ENCODE data around the gene KDM2A.

Gene KDM2A

GRCh38 chr11:67274768-67275605, 155.9 kb downstream of the KDM2A start:
- DNase-seq = no peak

GRCh38 chr11:67275606-67276409, 156.7 kb downstream of the KDM2A start:
- DNase-seq = no peak

DNA sequence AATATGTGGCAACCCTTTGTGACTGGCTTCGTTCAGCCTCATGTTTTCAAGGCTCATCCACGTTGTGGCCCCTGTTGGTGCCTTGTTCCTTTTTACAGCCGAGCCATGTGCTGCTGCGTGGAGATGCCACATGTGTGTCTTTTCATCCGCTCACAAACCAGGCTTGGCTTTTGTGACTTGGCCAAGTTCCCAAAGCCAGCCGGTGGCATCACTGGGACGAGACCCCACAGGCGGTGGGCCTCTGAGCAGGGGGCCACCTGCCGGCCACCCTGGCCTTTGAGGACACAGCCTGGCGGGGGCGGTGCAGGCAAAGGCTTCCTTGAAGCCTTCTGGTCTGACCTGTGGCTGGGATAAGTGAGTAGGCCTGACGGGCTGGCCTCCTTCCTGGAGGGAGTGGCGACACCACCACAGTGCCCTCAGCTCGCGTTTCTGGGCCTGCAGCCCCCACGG, 157.7 kb downstream of the KDM2A start:
- DNase-seq = peak; percentile 73

DNA sequence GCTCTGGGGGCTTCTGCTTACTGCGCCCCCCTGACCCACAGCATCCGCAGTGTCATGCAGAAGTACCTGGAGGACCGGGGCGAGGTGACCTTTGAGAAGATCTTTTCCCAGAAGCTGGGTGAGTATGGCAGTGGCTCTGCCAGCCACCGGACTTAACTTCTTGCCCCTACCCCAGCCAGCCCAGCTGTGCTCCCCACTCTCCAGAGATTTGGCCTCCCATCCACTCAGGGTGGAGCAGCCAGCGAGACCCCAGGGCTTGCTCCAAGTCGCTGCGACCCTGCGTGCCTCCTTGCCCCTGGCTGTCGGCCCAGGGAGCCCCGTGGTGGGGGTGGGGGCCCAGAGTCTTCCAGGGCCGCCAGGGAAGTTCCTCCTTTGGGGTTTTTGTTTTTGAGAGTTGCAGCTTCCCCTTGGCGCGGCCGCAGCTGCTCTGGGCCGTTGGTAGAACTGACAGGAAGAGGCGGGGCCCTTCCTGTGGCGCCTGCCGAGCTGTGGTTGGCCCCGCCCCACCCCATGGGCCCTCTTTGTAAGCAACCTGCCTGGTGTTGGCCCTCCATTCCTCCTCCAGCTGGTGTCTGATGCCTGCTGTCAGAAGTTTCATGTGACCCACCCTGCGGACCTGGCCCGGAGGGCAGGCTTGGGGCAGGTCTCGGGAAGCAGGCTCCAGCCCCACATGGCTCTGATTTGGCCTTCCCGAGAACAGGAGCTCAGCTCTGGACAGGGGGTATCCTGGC, 158.3 kb downstream of the KDM2A start:
- DNase-seq = peak; percentile 89

DNA sequence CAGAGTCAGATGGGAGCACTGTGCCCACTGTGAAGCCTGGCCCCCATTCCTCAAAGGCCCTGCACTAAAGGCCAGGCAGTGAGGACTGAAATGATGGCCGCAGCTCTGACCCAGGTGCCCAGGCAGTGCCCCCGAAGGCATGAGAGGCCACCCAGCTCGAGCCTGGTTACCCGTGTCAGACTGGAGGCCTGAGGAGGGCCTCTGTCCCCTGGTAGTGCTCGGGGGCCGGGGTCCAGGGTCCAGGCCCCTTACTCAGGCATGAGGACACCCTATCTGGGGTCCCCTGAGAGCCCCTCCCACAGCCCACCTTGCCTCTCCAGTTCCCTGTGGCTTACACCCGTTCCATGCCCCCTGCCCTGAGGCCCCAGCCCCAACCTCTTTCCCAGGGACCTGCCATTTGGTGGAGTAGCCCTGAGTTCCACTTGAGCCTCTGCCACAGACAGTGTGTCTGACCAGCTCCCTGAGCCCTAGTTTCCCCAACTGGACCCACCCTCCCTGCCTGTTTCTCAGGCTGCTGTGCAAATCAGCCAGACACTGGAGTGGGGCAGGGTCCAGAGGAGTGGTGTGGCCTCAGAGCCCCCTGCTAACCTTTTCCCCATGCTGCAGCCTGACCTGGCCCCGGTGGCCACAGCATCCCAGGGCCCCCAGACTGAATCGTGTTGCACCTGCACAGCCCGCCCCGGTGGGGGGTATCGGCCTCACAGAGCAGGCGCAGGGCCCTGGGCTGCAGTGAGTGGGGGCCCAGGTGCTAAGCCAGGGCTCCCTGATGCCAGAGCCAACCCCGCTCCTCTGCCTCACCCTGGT, 159.3 kb downstream of the KDM2A start:
- no peak for DNase-seq

- peak; percentile 18 for DNase-seq
Observed at GRCh38 chr11:67278939-67279588, 160.0 kb downstream of the KDM2A start.

- peak; percentile 18 for DNase-seq
Observed at GRCh38 chr11:67279589-67280340, 160.7 kb downstream of the KDM2A start.

GRCh38 chr11:67280341-67280787, 161.3 kb downstream of the KDM2A start:
- DNase-seq = peak; percentile 32

DNA sequence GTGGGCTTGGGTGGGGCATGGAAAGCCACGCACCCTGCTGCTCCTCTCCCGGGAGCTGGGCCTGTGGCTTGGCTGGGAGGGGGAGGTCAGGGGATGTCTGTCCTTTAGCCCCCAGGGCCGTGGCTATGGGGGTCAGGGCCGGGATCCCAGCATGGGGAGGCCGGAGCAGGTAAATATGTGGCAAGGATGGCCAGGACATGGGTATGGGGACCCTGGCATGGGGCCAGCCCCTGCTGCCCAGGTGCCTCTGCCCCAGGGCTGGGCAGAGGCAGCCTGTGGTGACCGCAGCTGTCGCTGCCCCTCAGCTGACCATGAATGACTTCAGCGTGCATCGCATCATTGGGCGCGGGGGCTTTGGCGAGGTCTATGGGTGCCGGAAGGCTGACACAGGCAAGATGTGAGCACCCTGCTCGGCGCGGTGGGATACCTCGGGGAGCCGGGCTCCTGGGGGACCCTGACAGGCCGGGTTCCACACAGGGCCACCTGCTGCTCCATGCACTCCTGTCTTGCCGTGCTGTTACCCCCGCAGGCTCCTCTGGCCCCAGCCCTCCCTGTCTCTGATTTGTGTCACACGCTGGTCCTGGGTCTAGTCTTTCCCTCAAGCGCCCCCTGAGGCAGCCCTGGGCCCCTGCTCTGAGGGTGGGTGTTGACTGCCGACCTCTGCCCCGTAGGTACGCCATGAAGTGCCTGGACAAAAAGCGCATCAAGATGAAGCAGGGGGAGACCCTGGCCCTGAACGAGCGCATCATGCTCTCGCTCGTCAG, 161.9 kb downstream of the KDM2A start:
- DNase-seq = peak; percentile 42

DNA sequence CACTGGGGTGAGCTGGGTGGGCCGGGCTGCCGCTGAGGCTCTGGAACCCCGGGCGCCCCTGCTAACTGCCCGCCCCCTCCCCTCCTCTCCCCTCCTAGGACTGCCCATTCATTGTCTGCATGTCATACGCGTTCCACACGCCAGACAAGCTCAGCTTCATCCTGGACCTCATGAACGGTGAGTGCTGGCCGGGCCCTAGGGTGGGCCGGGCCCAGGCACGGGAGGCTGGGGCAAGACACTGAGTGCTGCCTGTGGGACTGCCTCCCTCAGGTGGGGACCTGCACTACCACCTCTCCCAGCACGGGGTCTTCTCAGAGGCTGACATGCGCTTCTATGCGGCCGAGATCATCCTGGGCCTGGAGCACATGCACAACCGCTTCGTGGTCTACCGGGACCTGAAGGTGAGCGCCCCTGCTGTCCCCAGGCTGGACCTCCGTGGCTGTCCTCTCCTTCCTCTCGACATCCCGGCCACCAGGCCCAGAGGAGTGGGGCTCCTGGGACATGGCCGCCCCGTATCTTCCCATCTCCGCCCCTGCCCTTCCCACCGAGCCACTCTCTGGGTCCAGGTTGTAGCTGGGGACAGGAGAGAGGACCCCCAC, 162.6 kb downstream of the KDM2A start:
- peak; percentile 13 for DNase-seq

GRCh38 chr11:67282155-67282875, 163.3 kb downstream of the KDM2A start:
- DNase-seq = peak; percentile 24

DNA sequence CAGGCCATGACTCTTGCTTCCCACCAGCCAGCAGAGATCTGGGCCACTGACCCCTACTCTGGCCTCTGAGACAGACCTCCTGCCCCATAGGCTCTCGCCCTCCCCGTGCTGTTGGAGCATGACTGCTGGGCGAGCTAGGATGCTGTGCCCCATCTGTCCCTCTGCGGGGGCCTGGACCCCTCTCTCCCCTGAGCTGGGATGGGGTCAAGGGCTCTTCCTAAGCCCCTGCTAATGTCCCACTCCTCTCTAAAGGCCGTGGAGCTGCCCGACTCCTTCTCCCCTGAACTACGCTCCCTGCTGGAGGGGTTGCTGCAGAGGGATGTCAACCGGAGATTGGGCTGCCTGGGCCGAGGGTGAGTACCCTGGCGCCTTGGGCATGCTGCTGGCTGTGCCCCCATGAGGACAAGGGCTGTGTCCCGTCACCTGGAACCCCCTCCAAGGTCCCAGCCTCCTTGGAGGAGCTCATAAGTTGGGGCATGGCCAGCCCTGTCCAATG, 163.9 kb downstream of the KDM2A start:
- DNase-seq = no peak

DNA sequence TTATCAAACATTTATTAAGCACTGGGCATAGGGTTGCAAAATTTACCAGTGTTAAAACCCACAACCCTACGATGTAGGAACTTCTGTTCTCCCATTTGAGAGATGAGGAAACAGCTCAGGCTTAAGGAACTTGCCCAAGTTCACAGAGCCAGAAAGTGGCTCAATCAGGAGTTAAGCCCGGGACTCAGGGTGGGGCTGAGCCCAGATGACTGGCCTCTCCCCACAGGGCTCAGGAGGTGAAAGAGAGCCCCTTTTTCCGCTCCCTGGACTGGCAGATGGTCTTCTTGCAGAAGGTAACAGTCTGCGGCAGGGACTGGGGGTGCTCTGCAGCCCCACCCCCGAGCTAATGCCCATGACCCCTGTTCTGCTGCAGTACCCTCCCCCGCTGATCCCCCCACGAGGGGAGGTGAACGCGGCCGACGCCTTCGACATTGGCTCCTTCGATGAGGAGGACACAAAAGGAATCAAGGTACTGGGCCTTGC, 164.5 kb downstream of the KDM2A start:
- DNase-seq = no peak

DNA sequence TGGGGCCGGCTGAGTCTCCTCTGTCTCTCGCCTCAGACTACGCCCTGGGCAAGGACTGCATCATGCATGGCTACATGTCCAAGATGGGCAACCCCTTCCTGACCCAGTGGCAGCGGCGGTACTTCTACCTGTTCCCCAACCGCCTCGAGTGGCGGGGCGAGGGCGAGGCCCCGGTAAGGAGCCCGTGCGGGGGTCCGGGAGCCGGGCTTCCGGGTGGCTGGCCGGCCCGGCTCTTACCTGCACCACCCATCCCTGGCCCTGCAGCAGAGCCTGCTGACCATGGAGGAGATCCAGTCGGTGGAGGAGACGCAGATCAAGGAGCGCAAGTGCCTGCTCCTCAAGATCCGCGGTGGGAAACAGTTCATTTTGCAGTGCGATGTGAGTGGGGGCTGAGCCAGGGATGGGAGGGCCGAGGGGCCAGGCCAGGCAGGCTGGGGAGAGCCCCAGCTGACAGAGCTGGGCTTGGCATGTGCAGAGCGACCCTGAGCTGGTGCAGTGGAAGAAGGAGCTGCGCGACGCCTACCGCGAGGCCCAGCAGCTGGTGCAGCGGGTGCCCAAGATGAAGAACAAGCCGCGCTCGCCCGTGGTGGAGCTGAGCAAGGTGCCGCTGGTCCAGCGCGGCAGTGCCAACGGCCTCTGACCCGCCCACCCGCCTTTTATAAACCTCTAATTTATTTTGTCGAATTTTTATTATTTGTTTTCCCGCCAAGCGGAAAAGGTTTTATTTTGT, 165.9 kb downstream of the KDM2A start:
- DNase-seq = no peak

- no peak for DNase-seq
Observed at GRCh38 chr11:67285541-67286498, 166.8 kb downstream of the KDM2A start.

DNA sequence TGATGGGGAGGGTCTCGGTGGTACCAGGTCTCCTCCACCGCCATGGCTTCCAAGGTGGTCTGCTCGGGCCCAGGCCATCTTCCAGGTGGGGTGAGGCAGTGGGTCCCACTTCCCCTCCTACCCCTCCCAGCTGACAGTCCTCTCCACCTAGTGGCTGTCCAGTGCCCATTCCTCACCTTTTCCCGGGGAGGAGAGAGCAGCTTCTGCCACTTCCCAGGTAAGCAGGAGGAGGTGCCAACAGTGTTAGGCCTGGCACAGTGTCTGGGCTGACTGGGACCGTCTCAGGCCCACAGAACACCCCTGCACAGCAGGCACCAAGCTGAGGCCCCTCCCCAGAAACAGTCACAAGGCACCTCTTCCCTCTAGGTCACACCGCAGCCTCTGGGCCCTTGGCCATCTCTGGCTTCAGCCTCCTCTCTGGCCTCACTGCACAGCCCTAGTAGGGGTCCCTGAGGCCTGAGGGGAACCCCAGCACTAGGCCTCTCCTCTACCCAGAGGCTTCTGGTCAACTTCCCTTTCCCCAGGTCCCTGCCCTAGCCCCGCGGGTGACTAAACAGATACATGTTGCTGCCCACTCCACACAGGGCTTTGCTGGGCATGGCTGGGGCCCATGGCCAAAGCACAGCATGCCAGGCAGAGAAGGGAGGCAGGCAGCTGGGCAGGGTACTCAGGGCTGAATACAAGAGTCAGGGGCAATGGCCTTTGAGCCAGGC, 167.7 kb downstream of the KDM2A start:
- DNase-seq = no peak
